ENCODE data around the gene NRN1L.
A peak's percentile ranks its signal among the peaks of the same experiment; 100 is the strongest.

The NRN1L gene

GRCh38 chr16:67872631-67873434, 11.9 kb upstream of the NRN1L start, which contains the start of gene EDC4:
Gene EDC4, plus strand, starts transcription at chr16:67873052. Its CDS starts 210 bp downstream, at chr16:67873262.
- peaks cover 23% of the 10 kb centered on the region for H3K36me3 Mint-ChIP-seq (ENCODE audit: low read depth)
- H3K27ac Mint-ChIP-seq = peak within 1 kb of the TSS; percentile 97
- no peaks in the 10 kb centered on the region for H3K27me3 Mint-ChIP-seq (ENCODE audit: low read depth, poor library complexity)
- TF ChIP-seq CTCF (IDR thresholded peaks at IDR 0.05) = no peak
- H3K4me1 Mint-ChIP-seq = peaks cover 28% of the 10 kb centered on the region
- peak within 1 kb of the TSS; percentile 94 for H3K4me3 Mint-ChIP-seq
- no peaks in the 10 kb centered on the region for H3K9me3 Mint-ChIP-seq
- peak; percentile 83 for DNase-seq

DNA sequence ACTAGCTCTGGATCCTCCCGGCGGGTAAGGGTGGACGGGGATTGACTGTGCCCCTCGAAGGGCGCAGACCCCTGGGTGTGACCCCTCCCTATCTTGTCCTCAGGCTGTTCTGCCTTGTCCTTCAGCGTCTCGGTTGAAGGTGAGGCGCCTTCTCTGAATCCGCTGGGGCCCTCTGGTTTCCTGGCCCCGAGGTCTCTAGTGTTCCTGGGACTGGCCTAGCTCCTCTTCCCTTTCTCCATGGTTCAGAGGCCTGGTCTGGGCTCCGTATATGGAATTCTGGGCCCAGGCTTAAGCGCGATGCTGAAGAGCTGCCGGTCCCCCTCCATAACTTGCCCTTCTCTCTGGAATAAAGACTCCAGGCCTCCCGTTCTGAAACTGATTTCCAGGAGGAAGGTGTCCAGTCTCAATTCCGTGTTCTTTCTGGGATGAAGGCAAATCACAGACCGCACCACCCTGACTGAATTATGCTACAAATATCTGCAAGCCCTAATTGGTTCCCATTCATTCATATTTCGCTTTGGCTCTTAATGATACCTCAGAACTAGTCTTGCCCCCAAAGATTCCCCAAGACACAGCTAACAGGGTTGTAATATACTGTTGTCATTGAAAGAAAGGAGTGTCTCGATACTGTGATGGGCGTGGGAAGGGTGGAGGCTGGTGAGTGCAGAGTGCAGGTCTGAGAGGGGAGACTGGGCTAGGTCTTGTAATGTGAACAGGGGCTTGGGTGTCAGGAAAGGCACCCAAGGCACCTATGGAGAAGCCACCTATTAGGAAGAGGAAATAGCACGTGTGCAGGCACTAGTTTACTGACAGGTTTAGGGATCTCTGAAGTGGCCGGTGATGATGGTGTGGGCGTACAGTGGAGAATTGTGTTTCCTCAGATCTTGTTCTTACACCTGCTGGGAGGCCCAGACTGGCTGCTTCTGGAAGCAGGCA, 11.0 kb upstream of the NRN1L start:
- Mint-ChIP-seq H3K4me3 (peak overlapping the region; percentile 94), H3K36me3 (ENCODE audit: low read depth) (peaks cover 26% of the 10 kb centered on the region), H3K27ac (peak overlapping the region; percentile 54), H3K27me3 (ENCODE audit: low read depth, poor library complexity) (no peaks in the 10 kb centered on the region), H3K4me1 (peaks cover 28% of the 10 kb centered on the region), H3K9me3 (no peaks in the 10 kb centered on the region)
- no peak for DNase-seq
- TF ChIP-seq CTCF (IDR thresholded peaks at IDR 0.05) = no peak

- H3K9me3 Mint-ChIP-seq = no peaks in the 10 kb centered on the region
- peaks cover 28% of the 10 kb centered on the region for H3K4me1 Mint-ChIP-seq
- no peak overlapping the region for H3K27ac Mint-ChIP-seq
- no peaks in the 10 kb centered on the region for H3K27me3 Mint-ChIP-seq (ENCODE audit: low read depth, poor library complexity)
- no peak for TF ChIP-seq CTCF (IDR thresholded peaks at IDR 0.05)
- peak overlapping the region; percentile 94 for H3K4me3 Mint-ChIP-seq
- peaks cover 32% of the 10 kb centered on the region for H3K36me3 Mint-ChIP-seq (ENCODE audit: low read depth)
- no peak for DNase-seq
Observed at GRCh38 chr16:67874372-67874771, 10.3 kb upstream of the NRN1L start.

GRCh38 chr16:67877064-67877463, 7.6 kb upstream of the NRN1L start:
- no peak for DNase-seq
- Mint-ChIP-seq H3K27ac (no peak overlapping the region), H3K4me3 (no peak overlapping the region), H3K4me1 (peaks cover 28% of the 10 kb centered on the region), H3K27me3 (ENCODE audit: low read depth, poor library complexity) (no peaks in the 10 kb centered on the region), H3K9me3 (no peaks in the 10 kb centered on the region), H3K36me3 (ENCODE audit: low read depth) (peaks cover 19% of the 10 kb centered on the region)
- TF ChIP-seq CTCF (IDR thresholded peaks at IDR 0.05) = no peak

- H3K9me3 Mint-ChIP-seq = no peaks in the 10 kb centered on the region
- H3K4me1 Mint-ChIP-seq = peaks cover 23% of the 10 kb centered on the region
- H3K27me3 Mint-ChIP-seq (ENCODE audit: low read depth, poor library complexity) = no peaks in the 10 kb centered on the region
- TF ChIP-seq CTCF (IDR thresholded peaks at IDR 0.05) = no peak
- peaks cover 21% of the 10 kb centered on the region for H3K36me3 Mint-ChIP-seq (ENCODE audit: low read depth)
- H3K4me3 Mint-ChIP-seq = no peak overlapping the region
- no peak for DNase-seq
- no peak overlapping the region for H3K27ac Mint-ChIP-seq
Observed at GRCh38 chr16:67878232-67878631, 6.5 kb upstream of the NRN1L start.
